HG02970 (cell line): ENCODE measurements around the gene LIPK.
"Not testable (repeated sequence)": the region's sequence is repeated elsewhere in the genome, so short reads cannot be mapped to it uniquely, and the experiment has no call there.

Source experiments
- ATAC-seq: cut with Tn5 transposase; IDR thresholded peaks from one replicate; pipeline ENCODE4 v1.9.1; 2021; ENCODE audit warnings: mild to moderate bottlenecking, moderate library complexity, moderate number of reproducible peaks; ENCODE audit not compliant: unreplicated experiment, low FRiP score

LIPK gene

DNA sequence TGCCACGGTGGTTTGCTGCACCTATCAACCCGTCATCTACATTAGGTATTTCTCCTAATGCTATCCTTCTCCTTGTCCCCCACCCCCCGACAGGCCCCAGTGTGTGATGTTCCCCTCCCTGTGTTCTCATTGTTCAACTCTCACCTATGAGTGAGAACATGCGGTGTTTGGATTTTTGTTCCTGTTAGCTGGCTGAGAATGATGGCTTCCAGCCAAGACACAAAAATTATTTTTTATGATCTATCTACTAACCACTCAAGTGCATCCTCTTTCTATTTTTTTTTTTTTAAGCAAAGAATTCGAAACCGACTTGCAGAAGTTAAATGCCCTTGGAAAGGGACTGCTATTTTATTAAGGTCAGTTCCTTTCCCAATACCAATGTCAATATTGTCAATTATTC is 3.3 kb downstream of the LIPK start:
- not testable (repeated sequence) for ATAC-seq

DNA sequence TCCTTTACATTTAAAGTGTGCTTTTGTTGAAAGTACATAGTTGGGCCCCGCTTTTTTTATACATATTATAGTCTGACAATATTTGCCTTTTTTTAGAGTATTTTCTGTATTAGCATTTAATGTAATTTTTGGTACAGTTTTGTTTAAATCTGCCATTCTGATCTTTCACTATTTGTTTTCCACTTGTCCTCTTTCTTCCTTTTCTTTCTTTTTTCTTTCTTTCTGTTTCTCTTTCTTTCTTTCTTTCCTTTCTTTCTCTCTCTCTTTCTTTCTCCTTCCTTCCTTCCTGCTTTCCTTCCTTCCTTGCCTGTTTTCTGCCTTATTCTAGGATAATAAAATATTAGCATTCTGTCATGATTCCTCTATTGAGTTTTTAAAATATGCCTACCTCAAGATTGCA is 9.5 kb downstream of the LIPK start:
- no peak for ATAC-seq

GRCh38 chr10:88721392-88721791 is 15.3 kb downstream of the LIPK start:
- ATAC-seq, result no peak

- no peak for ATAC-seq
Measured at GRCh38 chr10:88725798-88726197, 19.7 kb downstream of the LIPK start.

GRCh38 chr10:88728107-88728763 is 22.2 kb downstream of the LIPK start:
- ATAC-seq, result no peak

- ATAC-seq, result no peak
Measured at GRCh38 chr10:88730864-88731263, 24.8 kb downstream of the LIPK start.

DNA sequence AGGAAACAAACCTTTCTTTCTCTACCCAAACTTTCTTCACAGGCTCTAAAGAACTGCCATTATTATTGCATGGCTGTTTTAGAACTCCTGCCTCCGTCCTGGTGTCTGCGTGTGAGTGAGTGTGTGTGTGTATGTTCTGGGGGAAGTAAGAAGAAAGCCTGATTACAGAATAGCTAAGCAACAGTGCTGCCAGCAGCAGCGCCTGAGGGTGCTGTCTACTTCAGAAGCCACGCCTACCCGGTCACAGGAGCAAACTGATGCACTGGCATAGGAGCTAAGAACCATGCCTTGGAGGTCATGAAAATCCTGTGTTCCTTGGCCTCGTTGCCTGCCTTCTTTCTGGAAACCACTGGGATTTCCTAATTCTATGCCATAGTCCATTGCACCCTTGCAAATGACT is 25.2 kb downstream of the LIPK start:
- no peak for ATAC-seq

- no peak for ATAC-seq
Measured at GRCh38 chr10:88733215-88733614, 27.2 kb downstream of the LIPK start.

DNA sequence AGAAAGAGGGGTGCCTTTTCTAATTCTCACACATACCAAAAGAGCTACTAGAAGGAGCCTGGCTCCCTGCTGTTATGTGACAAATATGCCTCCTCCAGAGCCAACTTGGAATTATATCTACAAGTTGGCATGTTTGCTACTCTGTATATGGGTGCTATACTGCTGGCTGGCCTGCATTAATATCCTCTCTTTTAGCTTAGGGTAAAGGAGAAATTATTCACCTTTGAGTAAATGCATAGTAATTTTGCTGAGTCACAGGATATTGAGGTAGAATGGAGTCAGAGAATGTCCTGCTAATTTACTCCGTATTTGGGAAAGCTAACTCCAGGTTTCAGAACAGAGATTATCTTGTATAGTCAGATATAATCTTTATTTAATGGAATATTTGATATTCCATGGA is 29.6 kb downstream of the LIPK start:
- no peak for ATAC-seq

GRCh38 chr10:88741921-88742320 is 35.9 kb downstream of the LIPK start:
- not testable (repeated sequence) for ATAC-seq

GRCh38 chr10:88742448-88742847 is 36.4 kb downstream of the LIPK start:
- ATAC-seq, result no peak

DNA sequence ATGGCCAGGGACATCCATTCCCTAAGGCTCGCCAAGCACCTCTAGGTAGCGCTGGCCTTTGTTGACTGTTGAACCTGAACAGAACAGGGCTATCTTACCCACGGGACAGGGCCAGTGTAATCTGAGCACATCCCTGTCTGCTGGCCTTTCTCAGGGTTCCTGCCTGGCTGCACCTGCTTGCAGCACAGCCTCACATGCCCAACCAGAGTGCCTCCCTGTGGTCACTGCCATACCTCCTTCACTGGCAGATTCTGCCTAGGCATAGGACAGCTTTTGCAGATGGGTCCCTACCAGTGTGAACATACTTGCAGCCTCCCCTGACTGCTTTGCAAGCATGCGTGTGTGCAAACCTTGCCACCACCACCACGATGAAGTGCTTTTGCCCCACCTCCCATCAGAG is 38.0 kb downstream of the LIPK start:
- ATAC-seq, result no peak

- ATAC-seq, result no peak
Measured at GRCh38 chr10:88745633-88746032, 39.6 kb downstream of the LIPK start.

GRCh38 chr10:88754287-88754686 is 48.2 kb downstream of the LIPK start:
- no peak for ATAC-seq

DNA sequence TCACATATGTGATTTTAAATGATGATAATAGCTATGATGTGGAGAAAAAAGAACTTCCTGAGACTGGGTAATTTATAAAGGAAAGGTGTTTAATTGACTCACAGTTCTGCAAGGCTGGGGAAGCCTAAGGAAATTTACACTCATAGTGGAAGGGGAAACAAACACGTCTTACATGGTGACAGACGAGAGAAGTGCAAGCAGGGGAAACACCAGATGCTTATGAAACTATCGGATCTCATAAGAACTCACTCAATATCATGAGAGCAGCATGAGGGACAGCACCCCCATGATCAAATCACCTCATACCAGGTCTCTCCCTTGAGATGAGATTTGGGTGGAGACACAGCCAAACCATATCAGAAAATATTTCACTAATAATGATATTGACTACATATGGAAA is 49.7 kb downstream of the LIPK start:
- no peak for ATAC-seq

DNA sequence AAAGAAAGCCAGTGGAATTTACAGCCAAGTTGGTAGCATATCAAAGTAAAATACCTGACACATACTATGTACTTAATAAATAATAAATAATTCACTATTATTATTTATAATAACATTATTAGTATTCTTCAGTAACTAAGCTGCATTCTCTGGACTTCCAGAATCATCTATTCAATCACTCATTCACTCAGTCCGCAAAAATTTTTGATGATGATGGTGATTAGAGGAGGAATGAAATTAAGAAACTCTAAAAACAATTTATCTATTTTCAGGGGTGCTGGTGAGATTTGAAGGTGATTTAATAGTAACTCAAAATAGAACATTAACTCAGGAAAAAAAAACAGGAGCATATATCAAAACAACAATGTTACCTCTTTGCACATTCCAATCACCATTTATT is 50.6 kb downstream of the LIPK start:
- no peak for ATAC-seq

GRCh38 chr10:88759366-88760101 is 53.5 kb downstream of the LIPK start, which contains the start of gene LIPN:
LIPN (plus strand) TSS chr10:88760020; CDS start chr10:88761406, 1,386 bp downstream.
- no peak for ATAC-seq

GRCh38 chr10:88762906-88763305 is 56.9 kb downstream of the LIPK start:
- ATAC-seq, result no peak

- no peak for ATAC-seq
Measured at GRCh38 chr10:88763441-88763840, 57.4 kb downstream of the LIPK start.

DNA sequence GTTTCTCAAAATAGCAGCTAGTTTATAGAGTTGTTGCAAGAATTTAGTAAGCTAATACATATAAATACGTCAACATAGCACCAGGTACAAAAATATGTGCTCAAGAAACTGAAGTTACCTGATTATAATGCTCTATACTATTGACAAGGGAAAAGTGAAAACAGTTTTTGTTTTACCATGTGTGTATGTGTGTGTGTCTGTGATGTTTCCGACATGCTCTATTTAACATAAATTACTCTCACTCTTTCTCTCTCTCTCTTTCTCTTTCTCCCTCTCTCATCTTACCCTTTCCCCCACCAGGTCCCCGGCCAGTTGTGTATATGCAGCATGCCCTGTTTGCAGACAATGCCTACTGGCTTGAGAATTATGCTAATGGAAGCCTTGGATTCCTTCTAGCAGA is 58.1 kb downstream of the LIPK start:
- ATAC-seq, result no peak

GRCh38 chr10:88765816-88766215 is 59.8 kb downstream of the LIPK start:
- ATAC-seq, result no peak

DNA sequence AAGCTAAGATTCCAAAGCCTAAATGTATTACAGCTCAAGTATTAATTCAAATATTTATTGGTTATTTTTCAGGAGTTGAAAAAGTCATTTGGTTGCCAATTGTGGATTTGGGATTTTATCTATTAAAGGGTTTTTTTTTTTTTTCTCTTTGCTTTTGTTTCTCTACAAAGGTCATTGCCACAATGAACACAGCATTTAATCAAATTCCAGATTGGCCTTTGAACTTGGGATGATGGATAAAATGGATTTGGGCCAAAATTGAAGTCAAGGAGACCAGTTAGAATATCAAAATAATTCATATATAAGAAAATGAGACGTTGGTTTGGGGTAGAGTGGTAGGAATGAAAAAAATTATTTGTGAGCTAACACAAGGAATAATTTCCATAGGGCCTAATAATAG is 63.3 kb downstream of the LIPK start:
- ATAC-seq, result no peak
